Measurements from ENCODE around the gene DCTN2.

Gene DCTN2

GRCh38 chr12:57585156-57585555 is 38.2 kb upstream of the DCTN2 start:
- no peak for ATAC-seq (ENCODE audit: low read depth)

GRCh38 chr12:57584690-57585089 is 37.7 kb upstream of the DCTN2 start:
- ATAC-seq (ENCODE audit: low read depth) (no peak), DNase-seq (ENCODE audit: low spot score) (no peak)
- Histone ChIP-seq H3K9me3 (ENCODE audit: severe bottlenecking) (no peaks in the 10 kb centered on the region), H3K4me1 (ENCODE audit: insufficient read depth, poor library complexity, severe bottlenecking) (no peaks in the 10 kb centered on the region), H3K27me3 (ENCODE audit: insufficient read depth, poor library complexity, severe bottlenecking) (no peaks in the 10 kb centered on the region), H3K36me3 (ENCODE audit: low read depth) (no peaks in the 10 kb centered on the region), H3K27ac (ENCODE audit: poor library complexity, severe bottlenecking) (no peak overlapping the region), H3K4me3 (ENCODE audit: severe bottlenecking) (no peak overlapping the region)
- TF ChIP-seq CTCF (IDR thresholded peaks at IDR 0.05; ENCODE audit: poor library complexity, severe bottlenecking), result no peak

More at GRCh38 chr12:57585156-57585555, 38.2 kb upstream of the DCTN2 start:
- H3K9me3 ChIP-seq (ENCODE audit: severe bottlenecking), result no peaks in the 10 kb centered on the region
- H3K27me3 ChIP-seq (ENCODE audit: insufficient read depth, poor library complexity, severe bottlenecking), result no peaks in the 10 kb centered on the region
- H3K36me3 ChIP-seq (ENCODE audit: low read depth), result no peaks in the 10 kb centered on the region
- peaks cover under 1% of the 10 kb centered on the region for H3K4me1 ChIP-seq (ENCODE audit: insufficient read depth, poor library complexity, severe bottlenecking)
- DNase-seq (ENCODE audit: low spot score), result no peak
- H3K27ac ChIP-seq (ENCODE audit: poor library complexity, severe bottlenecking), result no peak overlapping the region
- no peak overlapping the region for H3K4me3 ChIP-seq (ENCODE audit: severe bottlenecking)
- no peak for TF ChIP-seq CTCF (IDR thresholded peaks at IDR 0.05; ENCODE audit: poor library complexity, severe bottlenecking)

- no peak overlapping the region for H3K27ac ChIP-seq (ENCODE audit: poor library complexity, severe bottlenecking)
- H3K27me3 ChIP-seq (ENCODE audit: insufficient read depth, poor library complexity, severe bottlenecking), result no peaks in the 10 kb centered on the region
- H3K36me3 ChIP-seq (ENCODE audit: low read depth), result no peaks in the 10 kb centered on the region
- no peak for TF ChIP-seq CTCF (IDR thresholded peaks at IDR 0.05; ENCODE audit: poor library complexity, severe bottlenecking)
- H3K4me1 ChIP-seq (ENCODE audit: insufficient read depth, poor library complexity, severe bottlenecking), result no peaks in the 10 kb centered on the region
- no peak for DNase-seq (ENCODE audit: low spot score)
- no peak overlapping the region for H3K4me3 ChIP-seq (ENCODE audit: severe bottlenecking)
- no peaks in the 10 kb centered on the region for H3K9me3 ChIP-seq (ENCODE audit: severe bottlenecking)
- no peak for ATAC-seq (ENCODE audit: low read depth)
These were observed 37.1 kb upstream of the DCTN2 start for GRCh38 chr12:57584050-57584449.

GRCh38 chr12:57583008-57583831 is 36.2 kb upstream of the DCTN2 start:
- no peaks in the 10 kb centered on the region for H3K27me3 ChIP-seq (ENCODE audit: insufficient read depth, poor library complexity, severe bottlenecking)
- H3K36me3 ChIP-seq (ENCODE audit: low read depth), result no peaks in the 10 kb centered on the region
- H3K27ac ChIP-seq (ENCODE audit: poor library complexity, severe bottlenecking), result no peak overlapping the region
- peak; percentile 93 for ATAC-seq (ENCODE audit: low read depth)
- peak; percentile 93 for TF ChIP-seq CTCF (IDR thresholded peaks at IDR 0.05; ENCODE audit: poor library complexity, severe bottlenecking)
- no peaks in the 10 kb centered on the region for H3K4me1 ChIP-seq (ENCODE audit: insufficient read depth, poor library complexity, severe bottlenecking)
- H3K9me3 ChIP-seq (ENCODE audit: severe bottlenecking), result no peaks in the 10 kb centered on the region
- DNase-seq (ENCODE audit: low spot score), result no peak
- H3K4me3 ChIP-seq (ENCODE audit: severe bottlenecking), result no peak overlapping the region

- no peak for TF ChIP-seq CTCF (IDR thresholded peaks at IDR 0.05; ENCODE audit: poor library complexity, severe bottlenecking)
- DNase-seq (ENCODE audit: low spot score) (no peak), ATAC-seq (ENCODE audit: low read depth) (no peak)
- H3K36me3 ChIP-seq (ENCODE audit: low read depth), result no peaks in the 10 kb centered on the region
- no peaks in the 10 kb centered on the region for H3K9me3 ChIP-seq (ENCODE audit: severe bottlenecking)
- H3K4me1 ChIP-seq (ENCODE audit: insufficient read depth, poor library complexity, severe bottlenecking), result no peaks in the 10 kb centered on the region
- no peaks in the 10 kb centered on the region for H3K27me3 ChIP-seq (ENCODE audit: insufficient read depth, poor library complexity, severe bottlenecking)
- no peak overlapping the region for H3K27ac ChIP-seq (ENCODE audit: poor library complexity, severe bottlenecking)
- no peak overlapping the region for H3K4me3 ChIP-seq (ENCODE audit: severe bottlenecking)
These were observed 35.4 kb upstream of the DCTN2 start for GRCh38 chr12:57582440-57582839.
